ENCODE results near the gene SLIT1.
"Not testable (repeated sequence)": the region's sequence is repeated elsewhere in the genome, so short reads cannot be mapped to it uniquely, and the experiment has no call there.

Gene SLIT1

DNA sequence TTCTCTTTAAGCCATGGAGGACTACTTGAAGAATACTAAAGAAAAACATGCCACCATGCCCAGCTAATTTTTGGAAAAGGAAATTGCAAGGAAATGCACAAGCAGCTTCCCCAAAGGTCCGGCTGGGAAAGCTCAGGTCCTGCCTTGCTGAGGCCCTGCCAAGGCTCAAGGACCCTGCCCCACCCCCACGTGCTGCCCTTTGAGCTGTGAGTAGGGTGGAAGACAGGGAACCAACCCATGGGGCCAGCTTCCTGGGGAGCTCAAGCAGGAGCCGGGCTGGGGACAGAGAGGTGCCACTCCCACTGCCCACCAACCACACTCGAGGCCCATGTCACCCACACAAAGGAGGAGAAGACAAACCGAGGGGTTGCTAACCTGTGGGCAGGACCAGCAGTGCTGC, 78.2 kb downstream of the SLIT1 start:
- no peak for DNase-seq (ENCODE audit: low spot score)

DNA sequence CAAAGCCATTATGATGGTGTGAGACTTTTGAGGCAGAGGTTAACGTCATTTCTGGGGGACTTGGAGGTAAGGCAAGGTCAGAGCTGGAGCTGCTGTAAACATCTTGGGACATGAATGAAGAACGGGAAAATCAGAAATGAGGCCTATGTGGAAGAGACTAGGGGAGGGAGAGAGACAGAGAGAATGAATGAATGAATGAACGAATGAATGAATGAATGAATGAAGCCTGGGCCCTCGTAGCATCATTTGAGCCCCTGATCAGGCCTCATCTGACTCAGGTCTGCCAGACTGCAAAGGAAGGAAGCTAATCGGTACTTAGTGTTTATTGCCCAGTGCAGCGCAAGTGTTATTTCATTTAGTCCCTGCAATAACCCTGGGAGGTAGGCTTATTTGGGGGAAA, 79.6 kb downstream of the SLIT1 start:
- no peak for DNase-seq (ENCODE audit: low spot score)

GRCh38 chr10:97105303-97105702, 80.5 kb downstream of the SLIT1 start:
- DNase-seq (ENCODE audit: low spot score), result no peak

DNA sequence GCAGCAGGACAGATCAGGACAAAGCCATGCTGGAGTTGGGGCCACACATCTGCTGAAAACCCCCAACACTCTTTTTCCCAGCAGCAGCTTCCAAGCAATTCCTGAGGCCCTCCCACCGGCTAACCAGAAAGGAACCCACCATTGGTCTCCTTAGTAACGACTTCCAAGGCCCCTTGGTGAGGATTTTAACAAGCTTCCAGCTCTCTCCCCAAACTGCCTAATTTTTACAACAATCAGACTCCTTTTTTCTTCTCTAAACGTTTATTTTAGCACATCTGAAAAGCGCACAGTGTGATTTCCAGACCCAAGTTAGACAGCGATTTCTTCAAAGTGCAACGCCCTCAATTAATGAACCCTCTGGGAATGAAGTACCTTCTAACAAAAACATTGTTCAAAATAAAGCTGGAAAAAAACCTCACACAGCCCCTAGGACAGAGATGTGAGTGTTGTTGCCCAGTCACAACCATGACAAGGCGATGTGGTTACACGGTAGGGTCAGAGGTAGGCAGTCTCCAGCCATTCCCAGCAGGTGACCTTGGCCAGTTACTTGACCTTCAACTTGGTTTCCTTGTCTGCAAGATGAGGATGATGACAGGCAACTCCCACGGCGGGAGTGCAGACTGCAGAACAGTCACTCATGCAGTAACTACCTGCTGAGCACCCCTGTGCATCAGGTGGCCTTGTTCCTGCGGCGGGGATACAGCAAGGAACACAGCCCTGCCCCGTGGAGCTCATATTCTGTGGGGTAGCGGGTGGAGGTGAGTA, 82.3 kb downstream of the SLIT1 start:
- DNase-seq (ENCODE audit: low spot score), result no peak

GRCh38 chr10:97102441-97102840, 83.3 kb downstream of the SLIT1 start:
- no peak for DNase-seq (ENCODE audit: low spot score)

GRCh38 chr10:97101166-97101940, 84.4 kb downstream of the SLIT1 start:
- DNase-seq (ENCODE audit: low spot score), result no peak

- DNase-seq (ENCODE audit: low spot score), result no peak
Measured at GRCh38 chr10:97100657-97101056, 85.1 kb downstream of the SLIT1 start.

DNA sequence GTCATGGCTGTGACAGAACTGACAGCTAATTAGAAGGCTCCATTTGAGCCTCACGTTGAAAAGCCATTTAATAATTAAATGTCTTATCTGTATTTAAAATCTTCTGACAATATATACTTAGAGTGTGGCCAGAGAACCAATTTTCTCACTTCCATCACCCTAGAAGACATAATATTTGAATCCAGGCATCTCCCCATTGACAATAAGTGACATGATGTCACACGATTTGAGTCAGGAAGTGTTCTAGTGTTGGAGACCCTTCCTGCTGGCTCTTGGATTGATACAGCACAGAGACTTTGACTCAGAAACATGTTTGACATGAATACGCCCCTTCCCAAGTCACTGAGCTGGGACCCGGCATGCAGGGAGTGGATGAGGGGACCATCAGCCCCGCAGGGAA, 85.9 kb downstream of the SLIT1 start:
- no peak for DNase-seq (ENCODE audit: low spot score)

DNA sequence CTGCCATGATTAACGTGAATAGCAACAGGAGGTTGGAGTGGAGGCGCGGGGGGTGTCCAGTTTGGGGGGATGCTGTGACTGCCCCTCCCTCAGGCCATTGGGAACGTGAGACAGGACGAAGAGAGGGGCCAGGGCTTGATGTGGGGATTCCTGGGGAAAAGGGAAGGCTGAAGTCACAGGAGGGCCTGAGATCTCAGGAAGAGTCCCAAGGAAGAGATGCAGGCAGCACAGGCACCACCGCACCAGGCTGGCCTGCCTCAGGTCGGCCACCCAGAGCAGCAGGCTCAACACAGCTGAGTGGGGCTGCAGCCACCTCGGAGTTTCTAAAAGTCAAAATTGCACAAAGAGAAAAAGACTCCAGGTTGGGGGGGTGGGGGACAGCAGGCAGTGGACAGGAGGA, 86.7 kb downstream of the SLIT1 start:
- no peak for DNase-seq (ENCODE audit: low spot score)

GRCh38 chr10:97097084-97097433, 88.7 kb downstream of the SLIT1 start:
- DNase-seq (ENCODE audit: low spot score), result no peak

DNA sequence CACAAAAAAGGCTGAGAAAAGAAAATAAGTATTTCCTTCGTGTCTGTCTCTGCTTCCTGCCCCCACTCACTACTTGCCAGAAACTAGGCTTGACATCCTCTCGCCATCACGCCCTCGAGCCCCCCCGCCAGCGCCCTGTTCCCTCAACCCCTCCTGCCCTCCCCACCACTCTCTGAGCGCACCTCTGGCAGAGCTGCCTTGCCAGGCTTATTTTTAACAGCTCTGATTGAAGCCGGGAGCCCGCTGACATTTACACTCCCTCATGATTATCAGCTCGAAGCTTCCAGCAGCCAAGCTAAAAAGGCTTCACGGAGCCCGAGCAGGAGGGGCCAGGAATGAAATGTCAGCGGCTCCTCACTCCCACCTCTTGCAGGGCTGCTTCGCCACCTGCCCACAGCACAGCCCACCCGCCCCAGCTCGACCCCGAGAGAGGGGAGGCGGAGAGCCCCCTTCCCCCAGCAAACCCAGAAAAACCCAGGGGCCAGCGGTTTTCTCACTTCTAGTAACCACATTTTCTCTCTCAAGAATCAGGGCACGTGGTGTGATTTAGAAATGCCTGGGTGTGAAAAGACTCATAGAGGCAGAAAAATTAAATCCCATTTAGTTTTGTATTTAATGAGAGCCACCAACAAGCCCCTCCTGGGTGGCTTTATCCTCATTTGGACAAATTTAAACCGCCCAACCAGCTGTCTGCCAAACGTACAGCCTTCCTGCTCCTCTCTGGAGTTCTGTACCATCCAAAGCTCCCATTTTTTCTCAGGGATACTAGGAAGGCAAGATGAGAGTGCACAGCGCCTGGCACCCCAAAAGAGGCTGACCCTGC, 89.3 kb downstream of the SLIT1 start:
- DNase-seq (ENCODE audit: low spot score), result no peak

- DNase-seq (ENCODE audit: low spot score), result no peak
Measured at GRCh38 chr10:97095701-97096260, 90.0 kb downstream of the SLIT1 start.

DNA sequence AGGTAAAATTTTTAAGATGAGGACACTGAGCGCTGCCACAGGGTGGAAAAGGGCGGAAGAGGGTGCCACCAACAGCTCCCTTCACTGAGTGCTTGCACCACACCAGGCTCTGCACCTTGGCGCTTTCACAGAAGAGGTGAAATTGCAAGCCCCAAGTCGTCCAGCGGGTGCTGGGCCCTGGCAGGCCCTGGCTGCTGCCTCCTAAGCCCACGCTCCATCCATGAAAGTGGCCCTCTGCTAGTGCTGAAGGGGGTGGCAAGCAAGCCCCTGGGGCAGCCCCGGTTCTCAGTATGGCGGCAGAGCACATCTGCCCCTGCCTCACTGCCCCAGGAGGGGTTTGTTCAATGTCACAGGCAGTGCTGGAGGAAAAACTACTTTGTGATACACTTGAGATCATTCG, 95.1 kb downstream of the SLIT1 start:
- no peak for DNase-seq (ENCODE audit: low spot score)

DNA sequence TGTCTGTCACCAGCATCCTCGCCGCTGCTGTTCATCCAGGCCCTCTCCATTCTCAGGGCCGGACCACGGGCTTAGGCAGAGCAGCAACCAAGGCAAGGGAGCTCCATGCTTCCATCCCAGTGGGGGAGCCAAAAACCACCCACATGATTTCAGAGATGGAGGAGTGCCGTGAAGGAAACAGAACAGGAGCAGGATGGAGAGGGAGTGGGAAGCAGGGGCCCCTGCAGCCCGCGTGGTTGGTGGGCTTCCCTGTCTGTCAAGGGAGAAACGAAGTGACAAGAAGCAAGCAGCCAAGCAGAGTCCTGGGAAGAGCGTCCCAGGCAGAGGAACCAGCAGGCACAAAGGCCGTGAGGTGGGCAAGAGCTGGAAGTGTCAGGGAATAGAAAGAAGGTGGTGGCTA, 95.7 kb downstream of the SLIT1 start:
- no peak for DNase-seq (ENCODE audit: low spot score)

DNA sequence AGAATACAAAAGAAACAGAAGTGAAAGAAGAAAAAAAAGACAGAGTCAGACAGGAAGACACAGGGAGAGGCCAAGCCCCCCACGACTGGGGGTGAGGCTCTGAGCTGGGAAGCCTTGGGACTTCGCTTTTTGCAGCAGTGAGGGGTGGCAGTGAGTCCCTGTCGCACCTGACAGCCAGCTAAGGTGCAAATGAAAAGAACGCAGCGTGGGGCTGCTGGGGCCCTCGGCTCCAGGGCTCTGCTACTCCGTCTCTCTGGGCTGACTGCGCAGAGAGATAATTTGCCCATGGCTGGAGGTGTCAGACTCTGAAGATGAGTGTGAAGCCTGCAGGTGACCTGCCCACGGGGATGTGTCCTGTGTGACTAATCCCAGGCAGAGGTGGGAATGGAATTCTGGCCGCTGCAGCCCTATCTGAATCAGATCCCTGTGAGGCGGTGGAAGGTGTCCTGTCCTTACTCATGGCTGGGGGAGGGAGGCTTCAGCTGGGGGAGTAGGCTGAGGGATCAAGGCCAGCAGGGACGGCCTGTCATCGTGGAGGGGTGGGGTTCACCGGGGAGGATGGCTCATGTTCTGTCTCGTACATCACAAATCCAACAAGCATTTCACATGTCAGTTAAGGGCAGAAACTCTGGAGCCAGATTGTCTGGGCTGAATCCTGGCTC, 96.4 kb downstream of the SLIT1 start:
- no peak for DNase-seq (ENCODE audit: low spot score)

- no peak for DNase-seq (ENCODE audit: low spot score)
Measured at GRCh38 chr10:97087296-97087695, 98.5 kb downstream of the SLIT1 start.

GRCh38 chr10:97086530-97086929, 99.2 kb downstream of the SLIT1 start:
- DNase-seq (ENCODE audit: low spot score), result no peak

GRCh38 chr10:97083228-97083829, 102.4 kb downstream of the SLIT1 start:
- DNase-seq (ENCODE audit: low spot score), result no peak

DNA sequence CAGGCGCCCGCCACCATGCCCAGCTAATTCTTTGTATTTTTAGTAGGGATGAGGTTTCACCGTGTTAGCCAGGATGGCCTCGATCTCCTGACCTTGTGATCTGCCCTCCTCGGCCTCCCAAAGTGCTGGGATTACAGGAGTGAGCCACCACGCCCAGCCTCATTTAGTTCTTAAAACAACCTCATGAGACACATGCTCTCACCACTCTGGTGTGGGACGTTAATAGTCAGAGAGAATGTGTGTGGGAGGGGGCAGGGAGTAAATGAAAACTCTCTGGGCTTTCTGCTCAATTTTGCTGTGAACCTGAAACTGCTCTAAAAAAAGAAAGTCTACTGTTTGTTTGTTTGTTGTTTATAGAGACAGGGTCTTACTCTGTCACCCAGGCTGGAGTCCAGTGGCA, 103.2 kb downstream of the SLIT1 start:
- DNase-seq (ENCODE audit: low spot score), result not testable (repeated sequence)

DNA sequence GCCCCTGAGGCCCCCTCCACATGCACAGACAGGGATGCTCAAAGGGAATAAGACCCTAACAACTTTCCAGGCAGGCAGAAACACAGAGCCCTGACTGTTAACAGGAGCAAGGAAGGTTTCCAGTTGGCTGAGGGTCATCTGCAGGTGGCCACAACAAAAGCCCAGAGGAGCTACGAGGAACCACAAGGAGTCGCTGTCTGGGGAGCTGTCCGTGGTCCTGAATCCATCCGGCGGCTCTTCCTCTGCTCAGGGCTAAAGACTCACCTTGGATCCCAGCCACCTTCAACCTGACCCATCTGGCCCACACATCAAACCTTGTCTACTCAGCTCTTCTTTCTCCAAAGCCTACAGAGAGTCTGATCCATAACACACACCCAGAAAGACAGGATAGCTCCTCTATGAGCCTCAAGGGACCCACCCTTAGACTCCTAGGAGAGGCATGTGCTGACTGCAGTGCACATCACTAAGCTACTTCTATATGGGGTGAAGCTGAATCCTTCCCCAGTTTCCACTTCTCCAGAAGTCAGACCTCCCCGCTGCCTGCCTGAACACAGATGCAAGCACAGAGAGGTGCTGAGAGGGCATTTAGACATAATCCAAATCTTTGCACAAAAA, 104.0 kb downstream of the SLIT1 start:
- DNase-seq (ENCODE audit: low spot score), result peak; percentile 81

All from HuH-7 (cell line).